Fibroblast of lung (primary cell): ENCODE results near the gene GNL2.

ENCODE experiments used
- CTCF ChIP-seq, 2 donors: IDR thresholded peaks in 1 of 2; conservative IDR thresholded peaks in 1 of 2; 1 replicate in 1 of 2; 2 replicates in 1 of 2; pipeline ENCODE4 v1.5.1; 2011 to 2012; ENCODE audit warnings: low read length in 2 of 2, control low read depth in 1 of 2, inconsistent platforms in 1 of 2, low read depth in 1 of 2, mild to moderate bottlenecking in 1 of 2
- EZH2 ChIP-seq: IDR thresholded peaks from 2 replicates; pipeline ENCODE4 v1.5.1; 2012; ENCODE audit warnings: low read length, control low read depth, mild to moderate bottlenecking; ENCODE audit errors: missing control alignments

- TF ChIP-seq CTCF (conservative IDR thresholded peaks at IDR 0.05 in 1 of 2, IDR thresholded peaks at IDR 0.05 in 1 of 2; ENCODE audit: low read depth in 1 of 2, low read length in 2 of 2) (no peak), EZH2 (no peak)
These were observed 33.3 kb upstream of the GNL2 start for GRCh38 chr1:37629008-37629407.
